ENCODE data around the gene ZNRF1. TPM values are rescaled to one million over a fixed set of nuclear protein-coding genes. Genes with fewer than 3 reads are reported as not detected.

ZNRF1 gene
- total and polyA plus RNA-seq, 11 donors: 12.8 to 43.3 (median 23.2) TPM

- WGBS, 4 donors: 76 to 84% (median 82%) methylated on average over 6 of the region's 6 CpGs
- no peak for TF ChIP-seq POLR2A (IDR thresholded peaks at IDR 0.05)
- no peak for TF ChIP-seq CTCF (IDR thresholded peaks at IDR 0.05)
- DNase-seq: no peak
- Histone ChIP-seq H3K27me3 (no peaks in the 10 kb centered on the region), H3K27ac (peak overlapping the region in 1 of 12 donors; percentile 7), H3K9me3 (no peaks in the 10 kb centered on the region), H3K36me3 (peaks cover 0 to 6% (median 0%) of the 10 kb centered on the region in 9 donors), H3K4me1 (peaks cover 6 to 57% (median 33%) of the 10 kb centered on the region in 12 donors), H3K4me3 (no peak overlapping the region)
- intact Hi-C loops (cut with DNase I): loop anchor here in 1 of 10 donors (5.0 kb wide), 1 partner anchor 35 kb away; no protein-coding TSS in a partner anchor
- no peak for ATAC-seq
These were observed 53.8 kb downstream of the ZNRF1 start for GRCh38 chr16:75052481-75053202.

GRCh38 chr16:75053791-75054555, 55.1 kb downstream of the ZNRF1 start:
- ATAC-seq (peak in 3 of 4 donors; percentile 58 to 78 (median 74)), DNase-seq (peak; percentile 63 to 83 (median 78))
- H3K4me1 ChIP-seq: peaks cover 6 to 52% (median 28%) of the 10 kb centered on the region in 12 donors
- TF ChIP-seq CTCF (IDR thresholded peaks at IDR 0.05) (no peak), POLR2A (IDR thresholded peaks at IDR 0.05) (no peak)
- 52 to 60% (median 54%) methylated on average over 4 of the region's 4 CpGs for WGBS, 4 donors
- no peak overlapping the region for H3K4me3 ChIP-seq
- H3K9me3 ChIP-seq: no peaks in the 10 kb centered on the region
- intact Hi-C loops (cut with DNase I): loop anchor here in 1 of 10 donors (5.0 kb wide), 1 partner anchor 33 kb away; no protein-coding TSS in a partner anchor
- H3K27me3 ChIP-seq: no peaks in the 10 kb centered on the region
- H3K36me3 ChIP-seq: peaks cover 0 to 6% (median 0%) of the 10 kb centered on the region in 9 donors
- peak overlapping the region in 11 of 12 donors; percentile 13 to 77 (median 53) for H3K27ac ChIP-seq

GRCh38 chr16:75054556-75054947, 55.7 kb downstream of the ZNRF1 start:
- DNase-seq (no peak), ATAC-seq (no peak)
- Histone ChIP-seq H3K27me3 (no peaks in the 10 kb centered on the region), H3K27ac (peak overlapping the region in 10 of 12 donors; percentile 13 to 77 (median 53)), H3K9me3 (no peaks in the 10 kb centered on the region), H3K36me3 (peaks cover 0 to 6% (median 0%) of the 10 kb centered on the region in 9 donors), H3K4me1 (peaks cover 6 to 49% (median 27%) of the 10 kb centered on the region in 12 donors), H3K4me3 (no peak overlapping the region)
- 66 to 74% (median 70%) methylated on average over 2 of the region's 2 CpGs for WGBS, 4 donors
- TF ChIP-seq POLR2A (IDR thresholded peaks at IDR 0.05): no peak
- no peak for TF ChIP-seq CTCF (IDR thresholded peaks at IDR 0.05)
- intact Hi-C loops (cut with DNase I): loop anchor here in 1 of 10 donors (5.0 kb wide), 1 partner anchor 33 kb away; no protein-coding TSS in a partner anchor

GRCh38 chr16:75058806-75059205, 60.0 kb downstream of the ZNRF1 start:
- Histone ChIP-seq H3K9me3 (no peaks in the 10 kb centered on the region), H3K4me3 (no peak overlapping the region), H3K4me1 (peaks cover 4 to 63% (median 36%) of the 10 kb centered on the region in 12 donors), H3K36me3 (peaks cover 0 to 6% (median 0%) of the 10 kb centered on the region in 9 donors), H3K27me3 (no peaks in the 10 kb centered on the region), H3K27ac (peak overlapping the region in 1 of 12 donors; percentile 45)
- intact Hi-C loops (cut with DNase I): loop anchor here in 1 of 10 donors (5.0 kb wide), 1 partner anchor 43 kb away; no protein-coding TSS in a partner anchor
- ATAC-seq (no peak), DNase-seq (no peak)
- TF ChIP-seq CTCF (IDR thresholded peaks at IDR 0.05) (no peak), POLR2A (IDR thresholded peaks at IDR 0.05) (no peak)
- 81 to 83% (median 81%) methylated on average over 4 of the region's 4 CpGs for WGBS, 4 donors

Measured in heart left ventricle (tissue), 16 donors.